ENCODE results near the gene APOBEC3F. TPM values are rescaled to one million over a fixed set of nuclear protein-coding genes. Genes with fewer than 3 reads are reported as not detected.

APOBEC3F gene
- total RNA-seq, 1 experiment from 2014 or later = 0.25 TPM

DNA sequence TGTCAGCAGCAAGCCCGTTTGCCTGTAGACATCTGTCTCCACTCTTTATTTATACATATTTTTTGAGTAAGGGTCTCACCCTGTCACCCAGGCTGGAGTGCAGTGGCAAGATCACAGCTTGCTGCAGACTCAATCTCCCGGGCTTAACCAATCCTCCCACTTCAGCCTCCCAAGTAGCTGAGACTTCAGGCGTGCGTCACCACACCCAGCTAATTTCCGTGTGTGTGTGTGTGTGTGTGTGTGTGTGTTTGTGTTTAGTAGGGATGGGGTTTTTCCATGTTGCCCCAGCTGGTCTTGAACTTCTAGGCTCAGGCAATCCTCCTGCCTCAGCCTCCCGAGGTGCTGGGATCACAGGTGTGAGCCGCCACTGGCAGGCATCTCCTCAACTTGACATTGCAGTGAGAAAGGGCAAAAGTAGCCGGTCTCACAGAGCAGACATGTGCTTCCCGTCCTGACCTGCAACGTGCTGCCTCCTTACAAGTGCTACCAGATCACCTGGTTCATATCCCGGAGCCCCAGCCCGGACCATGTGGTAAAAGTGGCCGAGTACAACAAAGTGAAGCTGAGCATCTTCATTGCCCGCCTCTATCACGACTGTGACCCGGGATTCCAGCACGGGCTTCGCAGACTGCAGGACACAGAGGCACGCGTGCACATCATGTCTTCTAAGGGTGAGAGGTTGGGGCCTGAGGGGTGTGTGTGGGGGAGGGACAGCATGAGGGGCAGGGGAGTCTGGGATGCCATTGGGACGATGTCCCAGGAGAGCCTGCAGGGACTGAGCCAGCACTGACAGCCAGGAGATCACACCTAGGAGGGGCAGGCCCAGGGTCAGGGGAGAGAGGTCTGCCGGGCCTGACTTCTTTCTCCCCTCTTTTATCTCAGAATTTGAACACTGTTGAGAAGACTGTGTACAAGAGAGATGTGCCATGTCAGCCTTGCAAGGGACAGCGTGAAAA, 50.7 kb downstream of the APOBEC3F start:
- DNase-seq (ENCODE audit: low spot score) = no peak

DNA sequence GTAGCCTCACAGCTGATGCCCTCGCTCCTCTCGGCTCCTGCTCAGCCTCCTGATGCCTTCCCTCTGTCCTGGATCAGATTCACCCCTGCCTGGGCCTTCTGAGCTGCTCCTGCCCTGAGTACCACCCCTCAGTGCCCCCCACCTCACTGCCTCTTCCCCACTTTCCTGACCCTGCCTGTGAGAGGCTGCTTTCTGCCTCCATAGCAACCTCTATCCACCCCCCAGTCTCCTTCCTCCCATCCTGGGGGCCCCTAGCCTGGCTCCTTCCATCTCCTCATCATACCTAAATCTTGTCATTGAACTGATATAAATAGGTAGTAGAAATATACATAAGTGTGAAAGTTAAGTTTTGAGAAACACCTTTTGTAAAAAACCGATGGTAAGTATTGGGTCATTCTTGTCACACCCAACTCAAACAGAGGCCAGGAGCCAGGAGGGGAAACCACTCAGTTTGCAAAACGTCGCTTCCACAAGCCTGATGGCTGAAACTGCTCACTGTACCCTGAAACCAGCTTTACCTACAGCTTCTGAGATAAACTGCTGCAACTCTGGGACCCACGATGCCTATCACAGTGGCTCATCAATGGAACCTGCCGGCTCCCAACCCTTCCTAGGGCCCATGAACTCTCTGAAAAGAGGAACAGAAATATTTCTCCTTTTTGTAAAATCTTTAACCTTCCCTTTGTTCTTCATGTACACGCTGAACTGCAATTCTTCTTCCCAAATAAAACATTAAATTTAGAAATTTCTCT, 51.6 kb downstream of the APOBEC3F start:
- DNase-seq (ENCODE audit: low spot score) = no peak

- no peak for DNase-seq (ENCODE audit: low spot score)
These were observed 54.2 kb downstream of the APOBEC3F start for GRCh38 chr22:39094717-39095389.

DNA sequence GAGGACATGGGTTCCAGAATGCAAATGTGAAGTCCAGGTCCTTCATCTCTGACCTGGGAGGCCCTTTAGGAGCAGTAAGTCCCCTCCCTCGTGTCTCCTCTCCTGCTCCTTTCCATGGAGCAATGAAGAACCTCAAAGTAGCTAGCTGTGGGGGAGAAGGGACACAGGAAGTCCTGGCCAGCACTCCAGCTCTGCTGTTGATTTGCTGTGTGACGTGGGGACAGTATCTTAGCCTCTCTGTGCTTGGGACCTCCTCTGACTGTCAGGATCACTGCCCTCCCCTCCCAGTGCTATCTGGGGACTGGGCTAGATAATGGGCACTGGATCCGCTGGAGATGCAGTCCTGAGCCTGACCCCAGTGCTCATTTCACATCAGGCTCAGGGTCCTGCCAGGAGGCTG, 55.3 kb downstream of the APOBEC3F start:
- DNase-seq (ENCODE audit: low spot score) = no peak

DNA sequence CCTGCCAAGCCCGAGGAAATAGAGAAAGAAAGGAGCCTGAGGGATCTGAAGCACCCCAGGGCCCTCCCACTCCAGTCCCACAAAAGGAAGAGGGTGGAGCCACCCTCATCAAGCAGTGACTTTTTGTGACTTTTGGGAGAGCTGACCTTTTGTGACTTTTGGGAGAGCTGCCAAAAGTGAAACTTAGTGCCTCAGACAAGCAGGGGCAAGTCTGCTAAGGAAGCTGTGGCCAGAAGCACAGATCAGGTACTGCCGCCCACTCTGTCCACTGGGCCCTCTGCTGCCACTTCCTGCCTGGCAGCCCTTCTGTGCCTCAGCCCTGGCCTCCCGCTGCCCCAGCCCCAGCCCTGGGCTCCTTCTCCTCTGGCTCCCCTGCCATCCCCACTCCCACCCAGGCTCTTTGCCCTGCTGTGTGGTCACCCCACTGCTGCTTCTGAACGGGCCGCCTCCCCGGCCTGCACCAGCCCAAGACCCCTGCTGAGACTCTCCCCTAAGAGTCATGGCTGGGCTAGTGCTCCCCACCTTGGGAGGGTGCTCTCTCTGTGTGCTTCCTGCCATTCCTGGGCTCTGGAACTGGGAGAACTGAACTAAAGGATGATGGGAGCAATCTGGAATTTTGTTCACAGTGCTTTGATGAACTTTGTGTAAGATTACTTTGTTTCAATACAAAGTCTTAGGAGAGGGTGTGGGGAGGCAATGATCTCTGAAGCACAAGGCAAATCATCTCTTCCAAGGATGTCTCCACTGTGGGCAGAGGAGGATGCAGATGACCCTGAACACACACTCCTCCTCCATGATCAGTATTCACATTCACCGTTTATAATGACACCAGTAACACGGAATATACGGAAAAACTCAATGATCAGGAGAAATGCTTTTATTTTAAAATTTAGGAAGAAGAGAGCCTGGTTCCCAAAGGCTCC, 56.7 kb downstream of the APOBEC3F start, which contains the start of gene APOBEC3H:
Gene APOBEC3H (plus strand): TSS at position 147 of the 923 bp plus-strand sequence. CDS start 3,035 bp downstream, outside the sequence.
- DNase-seq (ENCODE audit: low spot score) = no peak

GRCh38 chr22:39098026-39098425, 57.4 kb downstream of the APOBEC3F start:
- no peak for DNase-seq (ENCODE audit: low spot score)

DNA sequence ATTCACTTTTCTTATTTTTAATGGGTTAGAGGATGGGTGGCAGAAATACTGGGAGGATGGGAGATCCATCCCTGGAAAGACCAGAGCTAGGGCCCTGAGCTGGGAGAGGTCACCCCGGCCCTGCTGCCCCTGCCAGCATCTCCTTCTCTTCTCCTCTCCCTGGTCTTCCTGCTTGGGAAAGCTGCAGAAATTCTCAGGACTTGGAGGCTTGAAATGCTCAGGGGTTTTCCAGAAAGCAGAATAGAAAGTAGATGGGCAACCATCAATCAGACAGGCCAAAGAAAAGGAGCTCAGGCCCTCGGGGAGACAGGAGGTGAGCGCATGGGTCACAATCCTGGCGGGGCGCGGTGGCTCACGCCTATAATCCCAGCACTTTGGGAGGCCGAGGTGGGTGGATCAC, 57.9 kb downstream of the APOBEC3F start:
- no peak for DNase-seq (ENCODE audit: low spot score)

DNA sequence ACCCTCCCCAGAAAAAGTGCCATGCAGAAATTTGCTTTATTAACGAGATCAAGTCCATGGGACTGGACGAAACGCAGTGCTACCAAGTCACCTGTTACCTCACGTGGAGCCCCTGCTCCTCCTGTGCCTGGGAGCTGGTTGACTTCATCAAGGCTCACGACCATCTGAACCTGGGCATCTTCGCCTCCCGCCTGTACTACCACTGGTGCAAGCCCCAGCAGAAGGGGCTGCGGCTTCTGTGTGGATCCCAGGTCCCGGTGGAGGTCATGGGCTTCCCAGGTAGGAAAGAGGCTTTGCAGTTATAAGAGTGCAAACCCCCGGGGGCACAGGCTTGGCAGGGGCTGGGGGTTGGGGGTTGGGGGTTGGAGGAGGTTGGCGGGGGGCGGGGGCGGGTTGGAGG, 60.6 kb downstream of the APOBEC3F start:
- no peak for DNase-seq (ENCODE audit: low spot score)

DNA sequence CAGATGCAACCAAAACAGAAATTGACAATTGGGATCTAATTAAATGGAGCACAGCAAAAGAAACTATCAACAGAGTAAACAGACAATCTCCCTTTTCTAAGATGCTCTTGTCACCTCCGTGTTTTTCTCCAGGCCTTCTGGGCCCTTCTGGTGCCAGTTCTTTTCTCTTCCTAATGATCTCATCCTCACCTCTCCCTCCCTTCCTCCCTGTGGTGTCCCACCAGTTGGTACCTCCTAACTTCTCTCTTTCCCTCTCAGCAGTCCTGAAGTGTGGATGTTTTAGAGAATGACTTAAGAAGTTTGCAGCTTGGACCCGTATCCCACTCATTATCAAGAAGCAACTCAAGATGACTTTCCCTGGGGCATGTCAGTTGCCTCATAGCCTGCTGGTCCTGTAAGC, 62.8 kb downstream of the APOBEC3F start:
- no peak for DNase-seq (ENCODE audit: low spot score)

Small RNAs within 50 kb of the gene (small RNA-seq; reads per million reads assigned to genes)
- gene AL022318.2 = not detected

Other genes starting within 250 kb of the APOBEC3F start
- 11.3 and 14.4 TPM in 2 replicates for gene DNAL4, start 246.7 kb upstream of the APOBEC3F start, total RNA-seq (2014; rRNA removed; shearing (Covaris generic))
- gene NPTXR, start 196.8 kb upstream of the APOBEC3F start, total RNA-seq (2014; rRNA removed; shearing (Covaris generic)) = 0.03 and 0.70 TPM in 2 replicates
- 10.8 and 12.3 TPM in 2 replicates for gene CBX6, start 168.6 kb upstream of the APOBEC3F start, total RNA-seq (2014; rRNA removed; shearing (Covaris generic))
- gene APOBEC3A, start 83.3 kb upstream of the APOBEC3F start, total RNA-seq (2014; rRNA removed; shearing (Covaris generic)) = not detected in 2 replicates
- 3.2 and 5.5 TPM in 2 replicates for gene APOBEC3B, start 58.5 kb upstream of the APOBEC3F start, total RNA-seq (2014; rRNA removed; shearing (Covaris generic))
- 0.05 and 0.18 TPM in 2 replicates for gene APOBEC3C, start 26.6 kb upstream of the APOBEC3F start, total RNA-seq (2014; rRNA removed; shearing (Covaris generic))
- not detected in 2 replicates for gene APOBEC3D, start 19.7 kb upstream of the APOBEC3F start, total RNA-seq (2014; rRNA removed; shearing (Covaris generic))
- 0.97 TPM in 1 of 2 replicates, not detected in the other for gene APOBEC3G, start 36.4 kb downstream of the APOBEC3F start, total RNA-seq (2014; rRNA removed; shearing (Covaris generic))
- not detected in 2 replicates for gene APOBEC3H, start 56.4 kb downstream of the APOBEC3F start, total RNA-seq (2014; rRNA removed; shearing (Covaris generic))
- gene CBX7, start 111.8 kb downstream of the APOBEC3F start, total RNA-seq (2014; rRNA removed; shearing (Covaris generic)) = 7.3 and 8.6 TPM in 2 replicates
- gene PDGFB, start 204.1 kb downstream of the APOBEC3F start, total RNA-seq (2014; rRNA removed; shearing (Covaris generic)) = 12.4 and 16.6 TPM in 2 replicates